ENCODE data around the gene LYL1.

DNA sequence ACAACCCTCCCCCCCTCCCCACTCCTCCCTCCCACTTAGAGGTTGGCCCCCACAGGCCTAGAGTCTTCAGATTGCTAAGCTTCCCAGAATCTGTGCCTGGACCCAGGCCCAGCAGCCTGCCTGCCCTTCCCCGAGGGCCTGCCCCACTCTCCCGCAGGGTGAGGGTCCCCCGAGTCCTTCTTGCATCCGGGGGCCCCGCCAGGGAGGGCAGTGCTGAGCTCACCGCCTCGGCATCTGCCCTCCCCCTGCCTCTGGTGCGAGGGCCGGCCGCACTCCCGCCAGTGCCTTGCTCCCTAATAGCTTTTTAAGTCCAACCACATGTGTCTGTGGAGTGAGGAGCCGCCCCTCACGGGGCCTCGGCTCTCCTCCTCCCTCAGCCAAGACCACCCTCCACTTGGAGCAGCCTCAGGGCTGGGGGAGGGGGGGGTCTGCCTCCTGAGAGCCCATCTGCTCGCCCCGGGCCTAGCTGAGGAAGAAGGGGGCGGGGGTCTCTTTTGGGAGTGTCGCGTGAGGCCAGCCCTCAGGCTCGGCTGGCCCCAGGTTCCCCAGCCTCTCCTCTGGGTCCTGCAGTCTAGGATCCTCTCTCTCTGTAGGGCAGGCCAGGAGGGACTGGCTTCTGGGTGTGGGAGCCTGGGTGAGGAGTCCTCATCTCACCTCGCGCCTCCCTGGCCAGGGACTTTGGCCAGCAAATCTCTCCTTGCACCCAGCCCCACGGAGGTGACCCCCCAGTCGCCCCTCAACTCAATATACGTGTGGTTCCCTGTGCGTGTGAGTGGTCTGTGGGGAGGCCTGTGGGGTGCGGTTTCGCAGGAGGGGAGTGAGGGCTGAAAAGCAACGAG, 47.2 kb downstream of the LYL1 start:
- TF ChIP-seq, protein P1, sequence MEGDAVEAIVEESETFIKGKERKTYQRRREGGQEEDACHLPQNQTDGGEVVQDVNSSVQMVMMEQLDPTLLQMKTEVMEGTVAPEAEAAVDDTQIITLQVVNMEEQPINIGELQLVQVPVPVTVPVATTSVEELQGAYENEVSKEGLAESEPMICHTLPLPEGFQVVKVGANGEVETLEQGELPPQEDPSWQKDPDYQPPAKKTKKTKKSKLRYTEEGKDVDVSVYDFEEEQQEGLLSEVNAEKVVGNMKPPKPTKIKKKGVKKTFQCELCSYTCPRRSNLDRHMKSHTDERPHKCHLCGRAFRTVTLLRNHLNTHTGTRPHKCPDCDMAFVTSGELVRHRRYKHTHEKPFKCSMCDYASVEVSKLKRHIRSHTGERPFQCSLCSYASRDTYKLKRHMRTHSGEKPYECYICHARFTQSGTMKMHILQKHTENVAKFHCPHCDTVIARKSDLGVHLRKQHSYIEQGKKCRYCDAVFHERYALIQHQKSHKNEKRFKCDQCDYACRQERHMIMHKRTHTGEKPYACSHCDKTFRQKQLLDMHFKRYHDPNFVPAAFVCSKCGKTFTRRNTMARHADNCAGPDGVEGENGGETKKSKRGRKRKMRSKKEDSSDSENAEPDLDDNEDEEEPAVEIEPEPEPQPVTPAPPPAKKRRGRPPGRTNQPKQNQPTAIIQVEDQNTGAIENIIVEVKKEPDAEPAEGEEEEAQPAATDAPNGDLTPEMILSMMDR (IDR thresholded peaks at IDR 0.05; ENCODE audit: low read depth, low read length): no peak
- no peak for TF ChIP-seq EZH2phosphoT487 (IDR thresholded peaks at IDR 0.05; ENCODE audit: low read depth)
